Measurements from ENCODE around the gene LEF1.

The LEF1 gene

GRCh38 chr4:108192935-108193334 is 24.2 kb upstream of the LEF1 start:
- DNase-seq (ENCODE audit: low read depth) = no peak
- H3K4me3 ChIP-seq (ENCODE audit: low read depth, low read length) = no peak overlapping the region
- TF ChIP-seq, protein P1, sequence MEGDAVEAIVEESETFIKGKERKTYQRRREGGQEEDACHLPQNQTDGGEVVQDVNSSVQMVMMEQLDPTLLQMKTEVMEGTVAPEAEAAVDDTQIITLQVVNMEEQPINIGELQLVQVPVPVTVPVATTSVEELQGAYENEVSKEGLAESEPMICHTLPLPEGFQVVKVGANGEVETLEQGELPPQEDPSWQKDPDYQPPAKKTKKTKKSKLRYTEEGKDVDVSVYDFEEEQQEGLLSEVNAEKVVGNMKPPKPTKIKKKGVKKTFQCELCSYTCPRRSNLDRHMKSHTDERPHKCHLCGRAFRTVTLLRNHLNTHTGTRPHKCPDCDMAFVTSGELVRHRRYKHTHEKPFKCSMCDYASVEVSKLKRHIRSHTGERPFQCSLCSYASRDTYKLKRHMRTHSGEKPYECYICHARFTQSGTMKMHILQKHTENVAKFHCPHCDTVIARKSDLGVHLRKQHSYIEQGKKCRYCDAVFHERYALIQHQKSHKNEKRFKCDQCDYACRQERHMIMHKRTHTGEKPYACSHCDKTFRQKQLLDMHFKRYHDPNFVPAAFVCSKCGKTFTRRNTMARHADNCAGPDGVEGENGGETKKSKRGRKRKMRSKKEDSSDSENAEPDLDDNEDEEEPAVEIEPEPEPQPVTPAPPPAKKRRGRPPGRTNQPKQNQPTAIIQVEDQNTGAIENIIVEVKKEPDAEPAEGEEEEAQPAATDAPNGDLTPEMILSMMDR (IDR thresholded peaks at IDR 0.05; ENCODE audit: insufficient read depth, low read depth, low read length, missing control alignments) = no peak

GRCh38 chr4:108192056-108192455 is 23.3 kb upstream of the LEF1 start:
- no peak overlapping the region for H3K4me3 ChIP-seq (ENCODE audit: low read depth, low read length)
- TF ChIP-seq, protein P1 (IDR thresholded peaks at IDR 0.05; ENCODE audit: insufficient read depth, low read depth, low read length, missing control alignments) = no peak
- DNase-seq (ENCODE audit: low read depth) = no peak

DNA sequence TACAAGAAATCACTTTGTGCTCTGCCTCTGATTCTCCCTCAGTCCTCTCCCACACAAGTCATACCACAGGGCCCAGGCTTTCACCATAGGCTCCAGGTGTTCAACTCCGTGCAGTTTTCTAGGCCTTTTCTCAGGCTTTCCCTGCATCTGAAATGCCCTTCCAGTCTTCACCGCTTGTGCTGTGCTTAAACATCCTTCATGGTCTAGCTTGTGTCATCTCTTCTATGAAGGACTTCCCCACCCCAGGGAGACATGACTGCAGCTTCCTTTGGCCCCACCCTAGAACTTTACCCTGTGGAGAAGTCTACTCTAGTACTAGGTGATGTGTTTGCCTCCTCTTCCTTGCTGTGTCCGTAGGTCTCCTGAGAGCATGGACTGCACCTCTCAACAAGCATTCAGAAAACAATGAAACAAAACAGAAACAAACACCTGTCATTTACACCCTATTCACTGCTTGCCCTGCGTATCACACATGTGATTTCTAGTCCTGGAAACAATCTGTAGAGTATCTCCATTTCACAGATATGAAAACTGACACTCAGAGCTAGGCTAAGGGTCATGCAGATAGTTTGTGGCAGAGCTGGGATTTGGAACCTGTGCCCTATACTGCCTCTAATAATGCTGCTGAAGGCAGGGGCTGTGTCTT is 22.7 kb upstream of the LEF1 start:
- no peak overlapping the region for H3K4me3 ChIP-seq (ENCODE audit: low read depth, low read length)
- TF ChIP-seq, protein P1 (IDR thresholded peaks at IDR 0.05; ENCODE audit: insufficient read depth, low read depth, low read length, missing control alignments) = no peak
- peak; percentile 12 for DNase-seq (ENCODE audit: low read depth)

DNA sequence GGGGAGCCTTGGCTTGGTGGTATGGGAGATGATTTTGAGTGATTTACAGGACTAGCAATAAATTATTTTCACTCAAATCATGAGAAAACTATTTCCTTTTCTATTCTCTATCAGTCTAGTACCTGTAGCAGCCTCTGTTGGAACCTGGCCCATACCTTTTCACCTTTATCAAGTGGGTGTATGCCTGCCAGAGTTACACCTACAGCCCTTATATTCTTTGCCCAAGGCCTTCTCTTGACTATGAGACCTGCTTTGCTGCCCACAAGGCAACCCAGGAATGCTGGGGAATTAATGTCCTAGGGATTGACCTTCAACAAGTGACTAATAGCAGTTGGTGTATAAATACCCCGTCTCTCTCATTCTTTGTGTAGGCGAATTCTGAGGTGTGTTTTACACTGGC is 20.0 kb upstream of the LEF1 start:
- TF ChIP-seq, protein P1 (IDR thresholded peaks at IDR 0.05; ENCODE audit: insufficient read depth, low read depth, low read length, missing control alignments) = no peak
- DNase-seq (ENCODE audit: low read depth) = no peak
- no peak overlapping the region for H3K4me3 ChIP-seq (ENCODE audit: low read depth, low read length)

- no peak for DNase-seq (ENCODE audit: low read depth)
- TF ChIP-seq, protein P1 (IDR thresholded peaks at IDR 0.05; ENCODE audit: insufficient read depth, low read depth, low read length, missing control alignments) = no peak
- no peak overlapping the region for H3K4me3 ChIP-seq (ENCODE audit: low read depth, low read length)
Measured at GRCh38 chr4:108185252-108185651, 16.5 kb upstream of the LEF1 start.

DNA sequence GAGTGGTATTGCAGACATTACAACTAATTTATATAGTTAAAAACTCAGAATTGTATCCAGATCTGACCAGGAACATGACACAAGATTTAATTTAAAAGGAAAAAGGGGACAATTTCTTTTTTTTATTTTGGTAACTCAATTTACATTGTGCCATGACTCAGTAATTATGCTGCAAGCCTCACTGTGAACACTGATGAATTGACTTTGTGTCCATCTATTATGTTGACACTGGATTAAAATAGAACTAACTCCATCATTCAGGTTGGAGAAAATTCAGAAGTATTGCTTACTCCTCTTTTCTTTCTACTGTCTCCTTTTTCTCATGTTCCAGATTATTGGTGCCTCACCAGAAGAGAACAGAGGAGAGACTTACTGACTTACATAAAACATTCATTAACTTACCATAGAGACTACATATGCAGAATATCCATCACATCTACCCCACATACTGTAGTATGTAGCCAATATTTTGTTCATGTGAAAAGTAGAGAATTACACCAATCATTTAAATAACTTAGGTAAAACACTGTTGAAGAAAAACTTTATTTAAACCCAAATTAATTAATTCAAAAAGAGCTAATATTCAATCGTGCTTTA is 15.8 kb upstream of the LEF1 start:
- no peak for DNase-seq (ENCODE audit: low read depth)
- TF ChIP-seq, protein P1 (IDR thresholded peaks at IDR 0.05; ENCODE audit: insufficient read depth, low read depth, low read length, missing control alignments) = no peak
- H3K4me3 ChIP-seq (ENCODE audit: low read depth, low read length) = no peak overlapping the region

DNA sequence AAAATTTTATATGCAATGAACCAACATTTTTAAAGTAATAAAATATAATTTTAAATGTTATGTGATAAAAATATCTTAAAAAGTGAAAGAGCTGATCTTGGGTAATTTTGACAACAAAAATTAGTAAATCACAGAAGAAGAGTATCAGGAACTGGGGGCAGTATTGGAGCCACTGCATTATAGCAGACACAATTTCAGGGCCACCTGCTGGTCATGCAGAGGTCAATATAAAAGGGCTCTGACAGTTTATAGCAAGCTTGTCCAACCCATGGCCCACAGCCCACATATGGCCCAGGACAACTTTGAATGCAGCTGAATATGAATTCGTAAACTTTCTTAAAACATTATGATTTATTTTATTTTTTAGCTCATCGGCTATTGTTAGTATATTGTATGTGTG is 13.0 kb upstream of the LEF1 start:
- peak; percentile 53 for DNase-seq (ENCODE audit: low read depth)
- H3K4me3 ChIP-seq (ENCODE audit: low read depth, low read length) = no peak overlapping the region
- TF ChIP-seq, protein P1 (IDR thresholded peaks at IDR 0.05; ENCODE audit: insufficient read depth, low read depth, low read length, missing control alignments) = peak; percentile 21
